ENCODE measurements around the gene TESPA1.
"Not testable (repeated sequence)": the region's sequence is repeated elsewhere in the genome, so short reads cannot be mapped to it uniquely, and the experiment has no call there.

Gene TESPA1

GRCh38 chr12:54981796-54982195, 2.8 kb downstream of the TESPA1 start:
- peak; percentile 63 for DNase-seq

GRCh38 chr12:54980341-54980740, 4.2 kb downstream of the TESPA1 start:
- peak; percentile 71 for DNase-seq

DNA sequence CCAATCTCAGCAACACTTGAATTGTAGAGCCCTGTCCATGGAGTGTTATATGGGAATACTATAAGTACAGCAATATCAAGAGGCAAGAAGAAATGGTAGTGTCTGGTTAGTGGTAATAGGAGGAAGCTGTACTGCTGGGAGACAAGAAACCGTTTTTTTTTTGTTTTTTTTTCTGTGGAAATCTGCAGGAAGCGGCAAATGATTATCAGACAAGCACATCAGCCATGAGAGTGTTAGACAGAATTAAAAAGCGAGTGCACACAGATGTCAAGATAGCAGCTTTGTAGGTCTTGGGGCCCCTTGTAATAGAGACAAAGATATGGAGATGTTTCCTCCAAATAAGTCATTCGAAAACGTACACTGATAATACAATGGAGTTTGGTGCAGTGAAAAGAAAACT, 6.7 kb downstream of the TESPA1 start:
- DNase-seq: no peak

DNA sequence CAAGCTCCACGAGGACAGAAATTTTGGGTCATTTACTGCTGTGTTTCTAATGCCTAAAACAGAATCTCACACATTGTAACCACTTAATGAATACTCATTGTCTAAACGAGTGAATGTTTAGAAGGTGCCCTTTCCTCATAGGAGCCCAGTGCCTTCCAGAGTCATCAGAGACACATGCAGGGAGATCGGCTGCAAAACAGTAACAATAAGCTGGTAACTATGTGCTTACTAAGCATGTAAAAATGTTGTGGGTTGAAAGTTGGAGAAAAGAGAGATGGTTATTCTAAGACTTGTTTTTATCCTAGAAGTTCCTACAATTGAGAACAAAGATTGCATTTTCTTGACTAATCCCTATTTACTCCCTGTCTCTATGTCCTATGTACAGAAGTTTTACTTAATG, 7.4 kb downstream of the TESPA1 start:
- no peak for DNase-seq

DNA sequence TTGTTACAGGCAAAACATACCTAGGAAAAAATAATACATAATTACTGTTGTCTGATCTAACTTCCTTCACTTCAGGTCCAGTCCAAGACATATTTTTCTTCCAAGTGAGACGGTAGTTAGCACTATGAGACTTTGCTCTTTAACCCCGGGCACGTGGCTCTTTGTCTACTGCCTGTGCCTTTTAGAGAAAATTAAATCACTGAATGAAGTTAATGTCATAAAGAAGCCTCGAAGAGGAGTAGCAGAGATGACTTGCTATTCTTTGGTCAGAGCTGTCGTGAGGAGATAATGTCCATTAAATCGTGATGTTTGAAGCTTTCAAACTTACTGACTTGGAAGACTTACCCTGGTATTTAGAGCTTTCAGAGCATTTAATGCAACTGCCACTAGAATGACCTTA, 8.7 kb downstream of the TESPA1 start:
- no peak for DNase-seq

DNA sequence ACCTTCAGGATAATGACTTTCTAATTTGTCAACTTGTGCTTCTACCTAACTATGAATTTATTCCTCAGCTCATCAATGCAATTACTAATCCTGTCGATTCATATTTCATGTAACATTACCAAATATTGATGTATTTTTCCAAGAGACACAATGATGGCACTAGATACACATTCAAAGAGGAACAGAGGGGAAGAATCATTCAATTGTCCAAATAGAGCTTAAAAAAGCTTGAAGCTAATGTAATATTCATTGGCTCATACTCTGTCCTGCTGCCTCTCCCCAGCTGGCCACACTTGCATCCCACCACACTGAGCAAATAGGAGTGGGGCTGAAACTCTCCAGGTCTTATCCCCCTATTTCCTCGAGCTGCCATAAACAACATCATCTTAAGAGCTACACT, 9.3 kb downstream of the TESPA1 start:
- no peak for DNase-seq

GRCh38 chr12:54974279-54974678, 10.3 kb downstream of the TESPA1 start:
- DNase-seq: no peak

GRCh38 chr12:54973556-54973955, 11.0 kb downstream of the TESPA1 start:
- no peak for DNase-seq

DNA sequence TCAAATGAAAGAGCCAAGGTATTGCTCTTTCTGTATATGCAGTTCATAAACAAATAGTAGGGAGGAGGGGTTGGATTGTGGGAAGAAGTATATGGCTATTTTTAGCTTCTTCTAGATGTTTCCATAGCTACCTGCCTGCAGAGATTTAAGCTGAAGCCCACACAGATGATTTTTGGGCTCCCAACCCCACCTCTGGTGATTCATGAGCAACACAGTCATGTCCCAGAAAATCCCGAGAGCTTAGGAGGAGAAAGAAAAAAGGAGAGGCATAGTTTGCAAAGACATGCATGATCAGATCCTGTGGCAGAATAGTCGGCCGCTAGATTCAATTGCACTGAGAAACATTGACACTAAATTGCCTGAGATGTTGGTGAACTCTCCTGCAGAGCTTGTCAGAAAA, 13.8 kb downstream of the TESPA1 start:
- no peak for DNase-seq

- DNase-seq: no peak
Measured at GRCh38 chr12:54968181-54968730, 16.3 kb downstream of the TESPA1 start.

DNA sequence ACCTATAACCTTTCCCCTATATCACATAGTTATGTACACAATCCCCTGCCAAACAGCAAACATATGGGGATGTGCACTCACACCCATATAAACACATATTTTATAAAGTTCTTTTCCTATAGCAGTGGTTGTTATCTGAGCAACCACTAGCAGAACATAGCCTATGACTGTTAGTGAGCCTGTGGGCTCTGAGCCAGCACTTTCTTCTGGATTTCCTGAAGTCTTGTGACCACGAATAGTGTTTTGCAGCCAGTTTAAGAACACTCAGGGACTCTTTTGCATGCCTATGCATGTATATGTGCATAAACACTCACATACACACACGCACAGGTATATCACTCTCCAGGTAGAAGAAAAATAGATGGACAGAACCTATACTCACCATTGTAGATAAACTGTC, 17.1 kb downstream of the TESPA1 start:
- no peak for DNase-seq

DNA sequence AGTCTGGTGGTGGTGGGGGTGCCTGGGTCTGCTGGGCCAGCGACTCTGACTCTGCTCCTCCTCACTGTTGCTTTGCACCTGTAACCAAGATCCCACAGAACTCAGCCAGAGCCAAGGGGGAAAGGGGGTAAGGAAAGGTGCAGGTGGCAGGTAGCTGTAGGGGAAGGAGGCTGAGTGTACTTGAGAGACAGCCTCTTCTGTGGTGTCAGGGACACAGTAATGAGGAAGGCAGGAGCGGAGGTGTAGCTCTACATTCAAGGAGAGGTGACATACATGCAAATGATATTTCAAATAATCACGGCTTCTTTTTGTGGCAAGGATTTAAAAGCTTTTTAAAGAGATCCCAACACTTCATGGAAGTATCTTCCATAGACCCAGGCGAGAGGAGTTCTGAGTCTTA, 23.4 kb downstream of the TESPA1 start:
- DNase-seq: no peak

- no peak for DNase-seq
Measured at GRCh38 chr12:54959291-54960018, 25.1 kb downstream of the TESPA1 start.

GRCh38 chr12:54958048-54958658, 26.4 kb downstream of the TESPA1 start:
- peak; percentile 60 for DNase-seq

GRCh38 chr12:54956818-54957641, 27.5 kb downstream of the TESPA1 start:
- no peak for DNase-seq

DNA sequence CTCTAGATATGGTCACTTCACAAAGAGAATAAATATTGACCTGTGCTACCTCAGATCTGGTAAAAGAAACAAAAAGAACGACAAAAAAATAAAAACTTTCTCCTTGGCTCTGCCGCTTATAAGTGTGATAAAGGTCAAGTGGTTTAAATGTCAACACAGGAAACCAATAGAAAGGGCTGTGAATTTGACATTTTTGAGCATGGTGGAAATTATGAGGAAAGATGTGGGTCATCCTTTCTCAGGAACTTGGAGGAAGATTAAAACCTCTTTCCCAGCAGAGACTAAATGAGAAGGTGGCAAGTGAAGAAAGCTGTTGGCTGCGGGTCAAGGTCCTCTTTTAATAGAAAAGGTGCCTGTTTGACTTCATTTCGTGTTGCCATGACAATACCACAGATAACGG, 28.2 kb downstream of the TESPA1 start:
- no peak for DNase-seq

GRCh38 chr12:54954801-54955200, 29.8 kb downstream of the TESPA1 start:
- DNase-seq: no peak

- no peak for DNase-seq
Measured at GRCh38 chr12:54954228-54954627, 30.3 kb downstream of the TESPA1 start.

- no peak for DNase-seq
Measured at GRCh38 chr12:54950071-54950727, 34.4 kb downstream of the TESPA1 start.

GRCh38 chr12:54949073-54949711, 35.4 kb downstream of the TESPA1 start:
- DNase-seq: no peak

DNA sequence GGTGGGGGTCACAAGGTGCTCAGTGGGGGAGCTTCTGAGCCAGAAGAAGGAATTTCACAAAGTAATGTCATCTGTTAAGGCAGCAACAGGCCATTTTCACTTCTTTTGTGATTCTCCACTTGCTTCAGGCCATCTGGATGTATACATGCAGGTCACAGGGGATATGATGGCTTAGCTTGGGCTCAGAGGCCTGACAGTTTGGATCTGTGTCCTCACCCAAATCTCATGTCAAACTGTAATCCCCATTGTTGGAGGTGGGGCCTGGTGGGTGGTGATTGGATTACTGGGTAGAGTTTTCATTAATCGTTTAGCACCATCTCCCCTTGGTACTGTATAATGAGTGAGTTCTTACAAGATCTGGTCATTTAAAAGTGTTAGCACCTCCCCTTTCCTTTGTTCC, 36.4 kb downstream of the TESPA1 start:
- no peak for DNase-seq

DNA sequence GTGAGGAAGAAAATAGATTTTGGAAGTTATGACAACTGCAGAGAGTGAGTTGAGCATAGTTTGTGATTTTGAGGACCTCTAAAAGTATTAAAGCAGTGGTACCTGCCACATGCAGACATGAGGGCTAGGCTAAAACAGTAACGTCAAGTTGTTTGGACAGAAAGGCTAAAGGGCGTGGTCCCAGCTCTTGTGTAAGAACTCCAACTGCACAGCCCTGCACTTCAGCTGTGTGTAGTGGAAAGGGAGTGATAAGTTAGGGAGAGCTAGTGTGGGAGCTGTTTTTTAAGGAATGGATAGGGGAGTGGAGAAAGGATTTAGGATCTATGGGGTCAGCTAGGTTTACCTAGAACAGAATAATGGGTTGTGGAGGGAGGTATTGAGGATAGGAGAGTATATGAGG, 39.5 kb downstream of the TESPA1 start:
- no peak for DNase-seq

DNA sequence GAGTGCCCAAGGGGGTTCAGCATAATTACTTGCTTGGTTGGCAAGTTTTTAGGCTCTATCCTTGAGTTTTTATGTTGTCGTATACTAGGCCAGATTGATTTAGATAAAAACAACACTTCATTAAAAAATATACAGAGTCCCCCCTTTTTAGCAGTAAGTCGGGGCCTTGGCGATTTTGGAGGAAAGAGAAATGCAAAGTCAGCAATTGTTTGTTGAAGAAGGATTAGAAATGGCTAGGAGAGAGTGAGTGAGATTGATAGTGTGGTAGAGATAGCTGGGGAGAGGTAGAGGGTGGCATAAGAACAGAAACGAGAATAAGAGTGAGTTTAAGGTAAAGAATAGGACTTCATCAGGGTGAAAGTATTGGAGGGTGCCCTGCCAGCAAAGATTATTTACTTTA, 41.3 kb downstream of the TESPA1 start:
- DNase-seq: not testable (repeated sequence)

Data from stimulated activated CD8-positive, alpha-beta memory T cell treated with anti-CD3 and anti-CD28 coated beads, Interleukin-4, amount 100 ng/mL, for 48 hours (primary cell).